GM19452 (cell line): Measurements from ENCODE around the gene CEMIP.
A peak's percentile ranks its signal among the peaks of the same experiment; 100 is the strongest.
"Not testable (repeated sequence)": the region's sequence is repeated elsewhere in the genome, so short reads cannot be mapped to it uniquely, and the experiment has no call there.

Experiments
- ATAC-seq: cut with Tn5 transposase; IDR thresholded peaks from one replicate; pipeline ENCODE4 v1.9.1; 2021; ENCODE audit not compliant: unreplicated experiment

CEMIP gene

DNA sequence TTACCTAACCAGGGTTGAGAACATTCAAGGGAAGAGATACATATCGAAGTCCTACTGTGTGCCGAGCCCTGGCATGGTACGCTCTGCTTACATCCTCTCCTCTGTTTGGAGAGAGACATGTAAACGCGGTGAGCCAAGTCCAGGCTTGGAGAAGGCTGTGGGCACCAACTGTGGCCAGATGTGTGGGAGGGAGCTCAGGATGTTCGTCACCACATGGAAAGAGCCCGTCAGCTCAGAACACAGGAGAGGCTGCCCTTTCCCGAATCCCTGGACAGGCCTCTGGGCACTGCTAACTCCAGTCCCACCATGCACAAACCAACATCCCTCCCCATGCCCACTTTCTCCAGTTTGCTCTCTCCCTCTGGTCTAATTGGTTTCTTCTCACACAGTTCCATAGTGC lies 167.4 kb downstream of the CEMIP start:
- no peak for ATAC-seq

DNA sequence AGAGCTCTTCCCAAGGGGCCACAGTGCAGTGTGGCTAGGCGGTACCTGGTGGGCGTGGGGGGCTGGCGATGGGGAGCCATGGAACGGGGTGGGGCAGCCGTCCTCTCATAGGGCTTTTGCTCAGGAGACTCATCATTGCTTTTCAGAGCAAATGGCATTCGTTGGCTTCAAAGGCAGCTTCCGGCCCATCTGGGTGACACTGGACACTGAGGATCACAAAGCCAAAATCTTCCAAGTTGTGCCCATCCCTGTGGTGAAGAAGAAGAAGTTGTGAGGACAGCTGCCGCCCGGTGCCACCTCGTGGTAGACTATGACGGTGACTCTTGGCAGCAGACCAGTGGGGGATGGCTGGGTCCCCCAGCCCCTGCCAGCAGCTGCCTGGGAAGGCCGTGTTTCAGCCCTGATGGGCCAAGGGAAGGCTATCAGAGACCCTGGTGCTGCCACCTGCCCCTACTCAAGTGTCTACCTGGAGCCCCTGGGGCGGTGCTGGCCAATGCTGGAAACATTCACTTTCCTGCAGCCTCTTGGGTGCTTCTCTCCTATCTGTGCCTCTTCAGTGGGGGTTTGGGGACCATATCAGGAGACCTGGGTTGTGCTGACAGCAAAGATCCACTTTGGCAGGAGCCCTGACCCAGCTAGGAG lies 169.6 kb downstream of the CEMIP start:
- ATAC-seq, result no peak

GRCh38 chr15:80949756-80950155 lies 170.6 kb downstream of the CEMIP start:
- ATAC-seq, result no peak

- no peak for ATAC-seq
Observed at GRCh38 chr15:80950291-80951078, 171.3 kb downstream of the CEMIP start.

DNA sequence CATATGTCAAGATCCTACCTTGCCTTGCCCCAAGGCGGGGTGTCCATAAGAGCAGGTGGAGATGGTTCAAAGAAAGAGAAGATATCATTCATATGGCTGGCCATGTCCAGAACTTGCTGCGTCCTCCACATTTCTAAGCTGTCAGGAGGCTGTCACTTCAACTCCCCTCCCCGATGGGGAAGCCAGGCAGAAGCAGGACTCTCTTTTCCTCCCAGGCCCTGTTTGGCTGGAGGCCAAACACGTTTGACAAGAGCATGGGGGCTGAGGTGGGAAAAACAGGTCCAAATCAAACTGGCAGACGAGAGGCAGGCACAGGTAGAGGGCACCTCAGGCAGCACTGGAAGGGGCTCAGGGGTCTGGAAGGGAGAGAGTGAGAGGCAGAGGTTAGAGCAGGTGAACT lies 172.8 kb downstream of the CEMIP start:
- no peak for ATAC-seq

DNA sequence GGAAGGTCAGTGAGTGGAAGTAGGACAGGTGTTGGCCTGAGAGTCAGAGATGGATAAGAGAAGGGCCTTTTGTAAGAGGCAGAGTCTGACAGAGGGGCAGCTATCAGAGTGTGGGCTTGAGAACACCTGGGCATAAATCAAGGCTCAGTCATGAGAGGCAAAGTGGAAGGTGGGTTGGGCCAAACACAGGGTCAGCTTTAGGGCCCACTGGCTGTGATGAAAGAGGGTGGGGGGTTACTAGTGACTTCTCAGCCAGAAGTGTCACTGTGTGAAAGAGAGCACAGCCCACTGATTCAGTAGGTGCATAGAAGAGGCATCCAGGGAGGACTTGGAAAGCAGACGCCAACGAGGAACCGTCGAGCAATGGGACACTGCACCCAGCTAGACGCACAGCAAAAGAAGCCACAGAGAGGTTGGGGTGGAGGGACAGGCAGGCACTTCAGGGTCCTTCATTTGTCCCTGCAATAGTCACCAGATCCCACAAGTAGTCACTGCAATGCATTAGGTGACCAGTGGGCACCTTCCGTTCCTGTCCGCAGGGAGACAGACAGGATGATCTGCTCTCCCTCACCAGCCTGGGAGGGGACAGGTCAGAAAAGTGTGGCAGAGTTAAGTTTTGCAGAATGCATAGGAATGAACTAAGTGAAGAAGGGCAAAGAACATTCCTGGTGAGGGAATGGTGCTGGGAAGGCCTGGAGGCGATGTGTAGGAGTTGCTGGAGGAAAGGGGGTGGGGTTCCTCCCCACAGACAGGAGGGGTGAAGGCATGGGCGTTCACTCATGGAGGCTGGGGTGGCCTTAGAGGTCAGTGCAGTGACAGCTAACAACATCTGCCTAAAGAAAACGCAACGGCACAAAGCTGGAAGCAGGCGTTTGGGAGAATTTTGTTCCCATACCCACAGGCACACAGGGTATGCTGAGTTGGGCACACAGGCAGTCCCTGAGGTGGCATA lies 174.1 kb downstream of the CEMIP start:
- no peak for ATAC-seq

DNA sequence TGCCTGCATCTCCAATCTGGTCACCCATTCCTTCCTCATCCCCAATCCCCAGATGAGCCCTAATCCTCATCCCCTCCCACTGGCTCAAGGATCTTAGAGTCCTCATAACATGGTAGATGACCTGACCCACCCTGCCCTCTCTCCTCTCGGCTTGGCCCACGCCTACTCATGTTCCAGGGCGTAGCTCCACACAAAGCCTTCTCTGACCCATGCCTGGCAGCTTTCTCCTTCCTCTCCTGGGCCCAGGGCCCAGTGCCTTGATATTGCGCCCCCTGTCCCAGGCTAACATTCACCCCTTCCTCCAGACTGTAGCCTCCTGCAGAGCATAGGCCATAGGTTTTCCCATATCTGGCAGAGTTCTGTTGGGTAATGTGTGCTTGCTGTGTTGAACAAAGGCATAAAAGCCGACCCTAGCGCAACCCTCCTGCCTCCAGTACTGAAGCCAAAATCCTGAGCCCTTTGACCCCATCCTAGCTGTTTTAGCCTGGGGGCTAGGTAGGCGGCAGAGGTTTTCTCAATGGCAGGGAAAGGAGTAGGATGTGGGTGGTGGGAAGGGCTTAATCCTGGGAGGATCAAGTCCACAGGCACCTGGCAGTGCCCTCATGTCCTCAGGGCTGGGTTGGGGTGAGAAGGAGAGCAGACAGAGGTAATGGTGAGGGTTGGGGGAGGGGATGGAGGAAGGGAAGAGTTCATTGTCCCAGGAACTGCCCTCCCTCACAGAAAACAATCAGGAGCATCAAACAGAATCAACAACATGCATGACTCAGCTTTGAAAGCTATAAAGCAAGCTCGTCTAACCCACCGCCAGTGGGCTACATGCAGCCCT lies 175.0 kb downstream of the CEMIP start:
- ATAC-seq, result no peak

DNA sequence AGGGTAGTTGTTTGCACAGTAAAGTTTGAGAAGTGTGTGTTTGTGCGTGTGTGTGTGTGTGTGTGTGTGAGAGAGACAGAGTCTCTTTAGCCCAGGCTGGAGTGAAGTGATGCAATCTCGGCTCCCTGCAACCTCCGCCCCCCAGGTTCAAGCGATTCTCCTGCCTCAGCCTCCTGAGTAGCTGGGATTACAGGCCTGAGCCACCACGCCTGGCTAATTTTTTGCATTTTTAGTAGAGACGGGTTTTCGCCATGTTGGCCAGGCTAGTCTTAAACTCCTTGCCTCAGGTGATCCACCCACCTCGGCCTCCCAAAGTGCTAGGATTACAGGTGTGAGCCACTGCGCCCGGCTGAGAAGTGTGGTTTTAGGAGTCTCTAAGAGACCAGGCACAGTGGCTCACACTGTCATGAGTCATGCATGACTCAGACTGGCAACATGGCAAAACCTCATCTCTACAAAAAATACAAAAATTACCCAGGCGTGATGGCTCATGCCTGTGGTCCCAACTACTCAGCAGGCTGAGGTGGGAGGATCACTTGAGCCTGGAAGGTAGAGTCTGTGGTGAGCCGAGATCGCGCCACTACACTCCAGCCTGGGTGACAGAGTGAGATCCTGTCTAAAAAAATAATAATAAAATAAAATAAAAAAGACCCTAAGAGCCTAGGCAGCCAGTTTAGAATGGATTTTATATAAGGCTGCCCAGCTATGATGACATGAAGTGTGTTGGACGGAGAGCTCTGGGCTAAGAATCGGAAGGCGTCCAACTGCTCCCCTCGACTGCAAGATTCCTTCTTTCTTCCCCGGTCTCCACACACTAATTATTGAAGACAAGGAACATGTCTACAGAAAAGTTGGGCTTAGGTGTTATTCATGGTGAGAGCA lies 176.6 kb downstream of the CEMIP start:
- peak; percentile 68 for ATAC-seq

GRCh38 chr15:80957556-80957955 lies 178.4 kb downstream of the CEMIP start:
- no peak for ATAC-seq

- no peak for ATAC-seq
Observed at GRCh38 chr15:80957976-80958375, 178.8 kb downstream of the CEMIP start.

GRCh38 chr15:80958818-80959495 lies 179.8 kb downstream of the CEMIP start:
- ATAC-seq, result no peak

DNA sequence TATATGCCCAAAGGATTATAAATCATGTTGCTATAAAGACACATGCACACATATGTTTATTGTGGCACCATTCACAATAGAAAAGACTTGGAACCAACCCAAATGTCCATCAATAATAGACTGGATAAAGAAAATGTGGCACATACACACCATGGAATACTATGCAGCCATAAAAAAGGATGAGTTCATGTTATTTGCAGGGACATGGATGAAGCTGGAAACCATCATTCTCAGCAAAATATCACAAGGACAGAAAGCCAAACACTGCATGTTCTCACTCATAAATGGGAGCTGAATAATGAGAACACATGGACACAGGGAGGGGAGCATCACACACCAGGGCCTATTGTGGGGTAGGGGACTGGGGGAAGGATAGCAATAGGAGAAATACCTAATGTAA lies 186.3 kb downstream of the CEMIP start:
- ATAC-seq, result not testable (repeated sequence)

- ATAC-seq, result no peak
Observed at GRCh38 chr15:80966431-80967197, 187.4 kb downstream of the CEMIP start.

GRCh38 chr15:80967451-80967850 lies 188.3 kb downstream of the CEMIP start:
- no peak for ATAC-seq

DNA sequence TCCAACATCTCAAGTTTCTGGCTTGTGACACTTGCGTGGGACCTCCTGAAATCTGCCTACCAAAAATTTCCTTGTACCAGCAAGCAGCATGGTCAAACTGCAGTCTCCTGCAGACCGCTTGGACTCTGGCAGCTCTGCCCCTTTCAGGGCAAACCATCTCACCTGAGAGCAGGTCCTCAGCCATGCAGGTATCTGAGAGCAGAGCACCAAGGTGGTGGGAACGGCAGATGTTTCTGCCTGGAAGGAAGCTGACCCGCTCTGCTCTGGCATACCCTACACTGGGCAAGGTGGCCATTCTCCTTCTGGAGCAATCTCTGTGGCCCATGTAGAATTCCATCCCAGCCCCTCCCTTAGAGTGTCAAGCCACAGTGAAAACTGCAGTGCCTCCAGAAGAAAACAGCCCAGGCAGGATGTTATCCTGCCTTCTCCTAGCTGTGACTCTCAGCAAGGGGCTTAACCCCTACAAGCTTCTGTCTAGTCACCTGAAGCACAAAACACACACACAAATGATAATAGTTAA lies 188.9 kb downstream of the CEMIP start:
- ATAC-seq, result no peak

GRCh38 chr15:80969316-80969715 lies 190.1 kb downstream of the CEMIP start:
- no peak for ATAC-seq

GRCh38 chr15:80970018-80970657 lies 191.0 kb downstream of the CEMIP start:
- no peak for ATAC-seq

DNA sequence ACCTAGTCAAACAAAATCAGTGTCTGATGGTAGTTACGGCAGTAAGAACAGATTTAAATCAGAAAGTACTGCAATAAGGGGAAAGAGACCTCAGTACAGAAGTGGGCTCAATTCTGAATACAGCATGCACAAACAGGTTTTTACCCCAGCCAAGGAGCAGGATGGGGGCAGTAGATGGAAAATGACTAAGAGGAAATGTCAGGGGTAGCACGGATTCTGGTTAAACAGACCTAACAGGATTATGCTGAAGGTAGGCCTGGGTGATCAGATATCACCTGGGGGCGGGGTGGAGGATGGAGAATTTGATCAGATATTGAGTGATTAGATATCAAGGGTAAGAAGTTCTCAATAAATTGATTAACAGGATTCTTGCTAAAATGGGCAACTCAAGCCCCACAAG lies 191.5 kb downstream of the CEMIP start:
- no peak for ATAC-seq
